Raji (cell line): ENCODE measurements around the gene INPP5A.

Source experiments
- POLR2A ChIP-seq: IDR thresholded peaks from 2 replicates; pipeline ENCODE4 v1.6.1; 2011; ENCODE audit warnings: low read depth, low read length, control low read depth; ENCODE audit not compliant: insufficient read depth

The INPP5A gene

DNA sequence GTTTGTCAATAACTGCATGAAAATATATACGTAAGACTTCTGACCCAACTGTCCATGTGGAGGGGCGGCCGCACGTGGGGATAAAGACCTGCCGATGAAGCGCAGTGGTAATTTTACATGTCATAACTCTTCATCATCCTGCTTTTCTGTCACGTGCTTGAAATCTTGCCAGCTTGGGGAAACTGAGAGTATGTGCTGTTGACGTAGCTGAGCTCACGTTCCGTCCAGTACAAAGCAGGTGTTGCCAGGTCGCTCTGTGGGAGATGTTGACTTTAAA is 105.1 kb downstream of the INPP5A start:
- no peak for TF ChIP-seq POLR2A

DNA sequence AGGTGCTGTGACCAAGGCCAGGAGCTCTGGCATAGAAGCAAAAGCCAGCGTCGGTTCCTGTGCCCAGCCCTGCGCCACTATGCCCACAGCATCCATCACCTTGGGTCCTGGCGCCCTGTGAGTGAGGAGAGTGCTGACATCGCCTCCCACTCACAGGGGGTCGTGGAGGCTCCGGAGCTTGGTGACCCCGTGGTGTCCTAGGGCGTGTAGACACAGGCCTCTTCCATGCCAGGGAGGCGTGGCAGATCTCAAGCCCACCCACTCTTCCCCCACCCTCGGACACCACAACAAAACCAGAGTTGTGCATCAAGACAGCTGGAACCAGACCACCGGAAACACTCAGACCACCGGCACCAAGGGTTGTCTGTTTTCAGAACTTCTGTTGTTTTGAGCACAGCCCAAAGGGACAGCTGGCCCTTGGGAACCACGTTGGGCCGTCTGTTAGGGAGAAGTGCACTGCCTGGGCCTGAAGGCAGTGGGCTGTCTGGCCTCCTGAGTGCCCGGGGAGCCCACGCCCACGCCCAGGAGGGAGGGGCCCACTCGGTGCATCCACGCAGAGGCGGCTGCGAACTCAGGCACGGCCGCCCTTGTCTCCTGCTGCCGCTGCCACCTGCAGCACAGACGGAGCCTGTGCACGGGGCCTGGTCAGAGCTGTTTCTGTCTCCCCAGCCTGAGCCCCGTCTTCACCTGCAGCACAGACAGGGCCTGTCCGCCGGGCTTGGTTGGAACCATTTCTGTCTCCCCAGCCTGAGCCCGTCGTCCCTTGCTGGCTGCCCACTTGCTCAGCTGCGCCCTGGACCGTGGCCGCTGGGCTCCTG is 106.3 kb downstream of the INPP5A start:
- no peak for TF ChIP-seq POLR2A

- no peak for TF ChIP-seq POLR2A
These were observed 107.1 kb downstream of the INPP5A start for GRCh38 chr10:132644527-132645246.

DNA sequence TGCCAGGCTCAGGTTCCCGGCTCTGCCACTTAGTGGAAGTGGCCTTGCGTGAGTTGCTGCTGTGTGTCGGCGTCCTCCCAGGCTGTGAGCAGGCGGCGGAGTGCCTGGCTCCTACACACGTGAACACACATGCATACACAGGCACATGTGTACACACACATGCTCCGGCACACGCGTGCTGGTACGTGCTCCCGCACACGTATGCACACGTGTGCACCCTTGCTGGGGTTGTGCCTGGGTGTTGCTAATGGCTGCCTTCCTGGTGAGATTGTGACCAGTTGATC is 107.6 kb downstream of the INPP5A start:
- TF ChIP-seq POLR2A, result no peak

DNA sequence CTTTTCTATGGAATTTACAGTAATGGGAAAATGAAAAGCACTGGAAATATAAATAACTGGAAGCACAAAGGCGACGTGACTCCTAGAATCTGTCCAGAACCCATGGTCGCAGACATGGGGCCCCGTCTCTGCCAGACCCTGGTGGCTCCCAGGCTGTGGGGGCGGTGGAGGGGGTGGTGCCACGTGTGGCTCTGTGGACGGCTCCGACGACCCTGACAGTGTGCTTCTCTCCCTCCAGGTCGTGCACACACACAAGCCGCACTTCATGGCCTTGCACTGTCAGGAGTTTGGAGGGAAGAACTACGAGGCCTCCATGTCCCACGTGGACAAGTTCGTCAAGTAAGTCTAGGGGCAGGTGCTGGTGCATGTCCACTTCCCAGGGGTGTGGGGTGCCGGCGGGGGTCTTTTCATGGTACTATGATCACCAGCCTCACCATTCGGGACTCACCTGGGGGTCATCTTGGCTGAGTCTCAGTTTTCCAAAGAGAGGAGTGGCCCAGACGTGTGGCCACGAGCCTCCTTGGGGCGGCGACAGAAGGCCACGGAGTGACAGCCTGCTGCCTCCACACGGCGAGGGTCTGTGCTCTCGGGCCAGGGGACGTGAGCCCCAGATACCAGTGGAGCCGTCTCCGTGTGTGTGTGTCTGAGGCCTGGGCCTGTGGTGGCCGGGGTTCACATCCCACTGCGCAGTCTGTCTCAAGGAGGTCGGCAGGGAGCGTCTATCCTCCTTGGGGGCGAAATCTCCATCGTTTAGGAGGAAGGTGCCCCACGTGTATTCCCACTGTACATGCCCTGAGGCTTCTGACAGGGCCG is 108.2 kb downstream of the INPP5A start:
- no peak for TF ChIP-seq POLR2A

DNA sequence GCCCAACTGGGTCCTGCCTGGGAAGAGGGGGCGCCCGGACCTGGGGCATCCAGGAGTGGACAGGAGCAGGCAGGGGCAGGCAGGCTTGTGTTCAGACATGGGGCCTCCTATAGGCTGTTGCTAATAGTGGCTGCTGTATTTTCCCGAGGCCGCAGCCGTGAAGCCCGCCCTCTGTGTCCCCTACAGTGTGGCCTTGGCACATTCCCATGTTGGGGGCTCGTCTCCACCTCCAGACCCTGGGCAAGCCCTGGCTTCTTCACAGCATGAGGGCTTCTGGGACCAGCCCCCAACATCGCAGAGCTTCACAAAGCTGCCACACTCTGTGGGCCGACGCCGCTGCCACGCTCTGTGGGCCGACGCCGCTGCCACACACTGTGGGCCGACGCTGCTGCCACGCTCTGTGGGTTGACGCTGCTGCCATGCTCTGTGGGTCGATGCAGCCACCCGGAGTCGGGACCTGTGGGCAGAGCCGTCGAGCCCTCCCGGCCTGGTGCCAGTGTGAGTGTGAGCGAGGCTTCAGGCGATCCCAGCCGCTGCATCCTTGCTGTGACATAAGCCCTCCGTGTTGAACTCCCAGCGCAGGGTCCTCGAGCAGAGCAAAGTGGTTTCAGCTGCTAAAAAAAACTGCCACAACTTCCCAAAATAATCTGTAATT is 109.0 kb downstream of the INPP5A start:
- no peak for TF ChIP-seq POLR2A

DNA sequence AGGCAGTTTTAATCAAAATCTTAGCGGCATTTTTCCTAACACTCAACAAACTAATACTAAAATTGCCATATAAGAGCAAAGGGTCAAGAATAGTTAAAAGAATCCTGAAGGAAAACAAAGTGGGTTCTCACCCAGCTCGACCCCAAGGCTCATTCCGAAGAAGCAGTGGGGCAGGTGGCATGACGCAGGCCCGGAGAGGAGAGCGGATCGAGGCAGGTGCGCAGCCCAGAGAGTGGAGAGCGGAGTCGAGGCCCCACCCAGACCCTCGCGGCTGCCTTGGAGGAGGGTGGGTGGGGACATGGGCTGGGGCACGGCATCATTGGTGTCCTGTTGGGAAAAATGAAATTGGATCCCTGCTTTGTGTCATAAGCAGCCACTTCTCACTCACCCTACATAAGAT is 109.8 kb downstream of the INPP5A start:
- no peak for TF ChIP-seq POLR2A

GRCh38 chr10:132648072-132648850 is 110.7 kb downstream of the INPP5A start:
- TF ChIP-seq POLR2A, result no peak

DNA sequence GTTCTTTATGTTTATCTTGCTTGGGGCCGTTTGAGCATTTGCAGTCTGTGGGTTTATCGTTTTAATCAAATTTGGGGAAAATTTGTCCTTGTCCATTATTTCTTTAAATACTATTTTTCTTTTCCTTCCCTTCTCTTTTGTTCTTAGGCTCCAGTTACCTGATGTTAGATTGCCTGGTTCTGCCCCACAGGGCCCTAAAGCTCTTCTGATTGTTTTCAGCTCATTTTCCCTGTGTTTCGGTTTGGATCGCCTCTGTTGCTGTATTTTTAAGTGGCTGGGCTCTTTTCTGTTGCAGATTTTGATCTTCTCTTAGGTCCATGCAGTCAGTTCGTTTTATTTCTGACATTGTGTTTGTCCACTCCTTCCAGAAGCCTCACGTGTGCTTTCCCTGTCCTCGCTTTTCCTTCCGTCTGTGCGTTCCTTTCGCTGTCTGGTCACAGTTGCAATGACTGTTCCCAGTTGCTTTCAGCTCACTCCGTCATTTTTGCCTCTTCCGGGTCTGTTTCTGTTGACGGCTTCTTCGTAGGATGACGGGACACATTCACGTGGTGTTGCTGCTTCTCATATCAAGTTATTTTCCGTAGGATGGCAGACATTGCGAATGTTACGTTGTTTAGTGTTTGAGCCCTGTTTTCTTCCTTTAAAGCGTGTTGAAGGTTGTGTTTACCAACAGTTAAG is 111.4 kb downstream of the INPP5A start:
- TF ChIP-seq POLR2A, result no peak

DNA sequence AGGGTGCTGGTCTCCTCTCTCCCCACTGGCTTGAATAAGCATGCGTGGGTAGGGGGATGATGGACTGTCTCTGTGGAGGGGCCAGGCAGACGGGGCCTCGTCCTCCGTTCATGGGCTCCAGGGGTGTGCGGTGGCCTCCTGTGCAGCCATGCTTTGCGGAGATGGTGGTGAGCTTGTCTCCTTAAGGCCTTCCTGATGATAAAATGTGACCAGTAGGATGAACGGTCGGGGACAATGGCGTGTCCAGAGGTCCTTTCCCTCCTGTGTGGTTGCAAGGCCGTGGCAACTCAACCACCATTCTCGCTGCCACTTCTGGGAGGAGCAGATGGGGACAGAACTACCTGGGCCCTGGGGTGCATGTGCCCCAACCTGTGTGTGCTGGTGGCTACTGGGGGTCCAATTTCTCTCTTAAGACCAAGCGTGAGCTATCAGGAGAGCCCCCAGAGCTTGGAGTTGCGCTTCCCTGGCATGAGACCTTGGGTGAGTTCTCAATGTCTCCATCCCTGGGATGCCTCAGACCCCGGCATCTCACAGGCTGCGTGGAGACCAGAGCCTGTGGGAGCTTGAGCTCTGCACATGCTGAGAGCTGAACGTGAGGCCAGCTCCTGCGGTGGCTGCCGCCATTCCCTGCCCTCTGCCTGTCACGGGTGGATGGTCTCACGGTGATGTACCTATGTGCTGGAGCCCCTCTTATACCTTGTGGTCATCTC is 112.2 kb downstream of the INPP5A start:
- no peak for TF ChIP-seq POLR2A

GRCh38 chr10:132650611-132651250 is 113.1 kb downstream of the INPP5A start:
- TF ChIP-seq POLR2A, result no peak

GRCh38 chr10:132651511-132652029 is 114.0 kb downstream of the INPP5A start:
- no peak for TF ChIP-seq POLR2A

DNA sequence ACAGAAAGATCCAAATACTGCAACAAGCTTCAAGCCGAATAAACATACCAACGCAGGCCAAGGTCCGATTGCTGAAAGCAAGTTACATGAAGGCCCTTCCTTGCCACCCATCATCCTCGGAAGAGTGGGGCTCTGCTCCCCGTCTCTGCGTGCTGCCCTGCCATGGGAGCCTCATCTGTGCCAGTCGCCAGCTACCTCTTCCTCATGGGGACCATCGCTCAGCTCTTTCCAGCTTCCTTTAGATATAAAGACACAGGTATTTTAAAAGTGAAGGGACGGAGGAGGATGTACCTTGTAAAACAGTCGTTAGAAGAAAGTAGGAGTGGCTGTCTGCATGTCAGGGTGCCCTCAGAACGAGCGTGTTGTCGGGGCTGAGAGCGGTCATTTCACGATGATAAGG is 114.9 kb downstream of the INPP5A start:
- no peak for TF ChIP-seq POLR2A
